ENCODE results near the gene TRAP1. TPM values are rescaled to one million over a fixed set of nuclear protein-coding genes. Genes with fewer than 3 reads are reported as not detected.

Gene TRAP1
- total RNA-seq, 2 experiments from 2014 or later, result 68.0 to 75.9 TPM

GRCh38 chr16:3640632-3641501, 76.5 kb downstream of the TRAP1 start:
- no peak for TF ChIP-seq CTCF (IDR thresholded peaks at IDR 0.05)
- ATAC-seq (ENCODE audit: poor library complexity), result no peak
- POLR2A ChIA-PET, result interaction anchor here (0.6 kb wide), 1 partner anchor 901 kb away, joined by 3 read pairs; no protein-coding TSS in a partner anchor
- CTCF ChIA-PET, result interaction anchor here (1.3 kb wide), 1 partner anchor 14 kb away, joined by 5 read pairs; no protein-coding TSS in a partner anchor
- H3K4me1 Mint-ChIP-seq (ENCODE audit: low read depth), result peaks cover 34% of the 10 kb centered on the region
- no peak overlapping the region for H3K4me3 Mint-ChIP-seq
- intact Hi-C loops (cut with DNase I, micrococcal nuclease), result no loop called here
- H3K27ac ChIP-seq (ENCODE audit: low read depth in 1 of 2, low read length in 2 of 2), result no peak overlapping the region
- no peaks in the 10 kb centered on the region for H3K27me3 Mint-ChIP-seq
- H3K4me3 ChIP-seq (ENCODE audit: low read length), result no peak overlapping the region
- H3K9me3 Mint-ChIP-seq, result no peaks in the 10 kb centered on the region
- no peaks in the 10 kb centered on the region for H3K36me3 Mint-ChIP-seq (ENCODE audit: low read depth)
- no peak overlapping the region for H3K27ac Mint-ChIP-seq
- H3K4me1 ChIP-seq (ENCODE audit: insufficient read depth, low read length), result peaks cover 13% of the 10 kb centered on the region
- H3K27me3 ChIP-seq (ENCODE audit: control insufficient read depth in 1 of 2, insufficient read depth in 2 of 2, low read length in 2 of 2), result no peaks in the 10 kb centered on the region
- no peak for DNase-seq
- H3K9me3 ChIP-seq (ENCODE audit: control insufficient read depth in 1 of 2, insufficient read depth in 1 of 2, low read length in 2 of 2), result no peaks in the 10 kb centered on the region
- peaks cover 37% of the 10 kb centered on the region for H3K36me3 ChIP-seq (ENCODE audit: insufficient read depth, low read length)

GRCh38 chr16:3640207-3640606, 77.1 kb downstream of the TRAP1 start:
- intact Hi-C loops (cut with DNase I, micrococcal nuclease), result no loop called here
- ATAC-seq (ENCODE audit: poor library complexity) (no peak), DNase-seq (no peak)
- no peak overlapping the region for H3K27ac ChIP-seq (ENCODE audit: low read depth in 1 of 2, low read length in 2 of 2)
- no peak overlapping the region for H3K27ac Mint-ChIP-seq
- TF ChIP-seq CTCF (IDR thresholded peaks at IDR 0.05), result no peak
- CTCF ChIA-PET, result interaction anchor here (1.3 kb wide), 1 partner anchor 13 kb away, joined by 5 read pairs; no protein-coding TSS in a partner anchor
- no peak overlapping the region for H3K4me3 ChIP-seq (ENCODE audit: low read length)
- peaks cover 40% of the 10 kb centered on the region for H3K4me1 Mint-ChIP-seq (ENCODE audit: low read depth)
- H3K36me3 ChIP-seq (ENCODE audit: insufficient read depth, low read length), result peaks cover 37% of the 10 kb centered on the region
- H3K27me3 ChIP-seq (ENCODE audit: control insufficient read depth in 1 of 2, insufficient read depth in 2 of 2, low read length in 2 of 2), result no peaks in the 10 kb centered on the region
- no peaks in the 10 kb centered on the region for H3K9me3 ChIP-seq (ENCODE audit: control insufficient read depth in 1 of 2, insufficient read depth in 1 of 2, low read length in 2 of 2)
- H3K4me3 Mint-ChIP-seq, result no peak overlapping the region
- no peaks in the 10 kb centered on the region for H3K36me3 Mint-ChIP-seq (ENCODE audit: low read depth)
- H3K9me3 Mint-ChIP-seq, result no peaks in the 10 kb centered on the region
- POLR2A ChIA-PET, result interaction anchor here (0.6 kb wide), 1 partner anchor 900 kb away, joined by 3 read pairs; no protein-coding TSS in a partner anchor
- H3K27me3 Mint-ChIP-seq, result no peaks in the 10 kb centered on the region
- peaks cover 13% of the 10 kb centered on the region for H3K4me1 ChIP-seq (ENCODE audit: insufficient read depth, low read length)

GRCh38 chr16:3638916-3639644, 78.2 kb downstream of the TRAP1 start:
- ATAC-seq (ENCODE audit: poor library complexity), result no peak
- H3K36me3 ChIP-seq (ENCODE audit: insufficient read depth, low read length), result peaks cover 35% of the 10 kb centered on the region
- H3K27ac ChIP-seq (ENCODE audit: low read depth in 1 of 2, low read length in 2 of 2), result no peak overlapping the region
- DNase-seq, result no peak
- H3K36me3 Mint-ChIP-seq (ENCODE audit: low read depth), result no peaks in the 10 kb centered on the region
- no peaks in the 10 kb centered on the region for H3K9me3 ChIP-seq (ENCODE audit: control insufficient read depth in 1 of 2, insufficient read depth in 1 of 2, low read length in 2 of 2)
- peaks cover 13% of the 10 kb centered on the region for H3K4me1 ChIP-seq (ENCODE audit: insufficient read depth, low read length)
- H3K4me3 Mint-ChIP-seq, result no peak overlapping the region
- peak overlapping the region; percentile 69 for H3K27ac Mint-ChIP-seq
- no peak overlapping the region for H3K4me3 ChIP-seq (ENCODE audit: low read length)
- intact Hi-C loops (cut with DNase I, micrococcal nuclease), result no loop called here
- H3K27me3 Mint-ChIP-seq, result no peaks in the 10 kb centered on the region
- TF ChIP-seq CTCF (IDR thresholded peaks at IDR 0.05), result no peak
- H3K9me3 Mint-ChIP-seq, result no peaks in the 10 kb centered on the region
- peaks cover 40% of the 10 kb centered on the region for H3K4me1 Mint-ChIP-seq (ENCODE audit: low read depth)
- ChIA-PET POLR2A (no interaction called here), CTCF (no interaction called here)
- H3K27me3 ChIP-seq (ENCODE audit: control insufficient read depth in 1 of 2, insufficient read depth in 2 of 2, low read length in 2 of 2), result no peaks in the 10 kb centered on the region

Data from CD4-positive, alpha-beta T cell (primary cell).